Measurements from ENCODE around the gene PPP1R9A.

- no peak for TF ChIP-seq L3MBTL2 (conservative IDR thresholded peaks at IDR 0.05)
- no peak for TF ChIP-seq SP1 (IDR thresholded peaks at IDR 0.05)
- TF ChIP-seq ARNT (IDR thresholded peaks at IDR 0.05): no peak
- no peak for TF ChIP-seq CTBP1 (IDR thresholded peaks at IDR 0.05; ENCODE audit: borderline replicate concordance)
- TF ChIP-seq TARDBP (IDR thresholded peaks at IDR 0.05): no peak
- no peak for TF ChIP-seq NFRKB (IDR thresholded peaks at IDR 0.05)
- TF ChIP-seq BHLHE40 (IDR thresholded peaks at IDR 0.05; ENCODE audit: borderline replicate concordance): no peak
- no peak for TF ChIP-seq ZNF384 (IDR thresholded peaks at IDR 0.05)
- TF ChIP-seq FOXK2 (IDR thresholded peaks at IDR 0.05): no peak
- no peak for TF ChIP-seq SUZ12 (IDR thresholded peaks at IDR 0.05)
Observed at GRCh38 chr7:95213148-95213547, 305.8 kb downstream of the PPP1R9A start.

Data from HEK293T (cell line).